Measurements from ENCODE around the gene ABHD12.

DNA sequence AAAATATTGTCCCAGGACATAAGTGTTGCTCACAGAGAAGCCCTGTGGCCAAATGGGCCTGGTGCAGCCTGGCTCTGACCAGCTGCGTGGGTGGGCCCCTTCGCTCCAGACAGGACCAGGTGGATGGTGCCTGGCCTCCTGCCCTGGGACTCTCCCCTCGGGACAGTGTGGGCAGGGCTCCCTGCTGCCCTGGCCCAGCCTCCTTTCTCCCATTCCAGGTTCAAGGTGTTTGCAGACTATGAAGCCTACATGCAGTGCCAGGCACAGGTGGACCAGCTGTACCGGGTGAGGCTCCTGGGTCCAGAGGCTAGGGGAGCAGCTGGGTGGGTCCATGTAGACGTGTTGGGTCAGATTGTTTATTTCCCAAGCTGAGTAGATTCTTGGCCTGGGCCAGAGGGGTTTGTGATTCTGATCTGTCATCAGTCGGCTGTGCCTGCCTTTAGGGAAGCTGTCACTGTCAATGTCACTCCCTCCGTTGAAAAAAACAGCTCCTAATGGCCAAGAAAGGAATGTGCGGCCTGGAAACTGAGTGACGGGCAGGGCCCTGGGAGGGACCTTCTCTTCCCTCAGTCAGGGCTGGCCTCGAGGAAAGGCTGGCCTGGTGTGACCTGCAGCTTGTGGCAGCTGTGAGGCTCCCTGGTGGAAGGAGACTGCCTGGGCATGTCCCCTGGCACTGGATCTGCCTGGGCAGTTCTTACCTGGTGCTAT is 95.1 kb downstream of the ABHD12 start:
- TF ChIP-seq, protein P1, sequence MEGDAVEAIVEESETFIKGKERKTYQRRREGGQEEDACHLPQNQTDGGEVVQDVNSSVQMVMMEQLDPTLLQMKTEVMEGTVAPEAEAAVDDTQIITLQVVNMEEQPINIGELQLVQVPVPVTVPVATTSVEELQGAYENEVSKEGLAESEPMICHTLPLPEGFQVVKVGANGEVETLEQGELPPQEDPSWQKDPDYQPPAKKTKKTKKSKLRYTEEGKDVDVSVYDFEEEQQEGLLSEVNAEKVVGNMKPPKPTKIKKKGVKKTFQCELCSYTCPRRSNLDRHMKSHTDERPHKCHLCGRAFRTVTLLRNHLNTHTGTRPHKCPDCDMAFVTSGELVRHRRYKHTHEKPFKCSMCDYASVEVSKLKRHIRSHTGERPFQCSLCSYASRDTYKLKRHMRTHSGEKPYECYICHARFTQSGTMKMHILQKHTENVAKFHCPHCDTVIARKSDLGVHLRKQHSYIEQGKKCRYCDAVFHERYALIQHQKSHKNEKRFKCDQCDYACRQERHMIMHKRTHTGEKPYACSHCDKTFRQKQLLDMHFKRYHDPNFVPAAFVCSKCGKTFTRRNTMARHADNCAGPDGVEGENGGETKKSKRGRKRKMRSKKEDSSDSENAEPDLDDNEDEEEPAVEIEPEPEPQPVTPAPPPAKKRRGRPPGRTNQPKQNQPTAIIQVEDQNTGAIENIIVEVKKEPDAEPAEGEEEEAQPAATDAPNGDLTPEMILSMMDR (IDR thresholded peaks at IDR 0.05), result peak in 1 of 4 experiments; percentile 8
- TF ChIP-seq POLR2A (IDR thresholded peaks at IDR 0.05), result no peak
